GM12801 (cell line): Measurements from ENCODE around the gene IFNG.

Experiments used
- TF ChIP-seq, protein P1 (sequence below): IDR thresholded peaks from one replicate; pipeline ENCODE4 v1.5.1; 2011; ENCODE audit warnings: control low read depth; ENCODE audit not compliant: insufficient read length; ENCODE audit errors: extremely low read depth

Gene IFNG

DNA sequence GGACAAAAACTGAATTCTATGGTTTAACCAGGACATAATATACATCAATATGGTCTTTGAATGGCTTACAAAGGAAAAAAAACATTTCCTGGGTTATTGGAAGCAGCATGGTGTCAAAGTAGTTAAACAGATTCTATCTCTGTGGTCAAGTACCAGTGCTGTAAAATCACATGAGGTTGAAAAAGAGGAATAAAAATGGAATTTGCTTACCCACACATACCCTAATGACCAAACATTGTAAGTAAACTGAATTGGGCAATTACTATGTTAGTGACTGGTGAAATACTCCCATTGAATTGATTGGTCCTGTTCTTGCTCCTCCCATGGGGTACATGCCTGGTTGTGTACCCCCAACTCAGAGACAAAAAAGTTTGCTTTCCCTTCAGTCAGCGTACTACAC, 19.6 kb downstream of the IFNG start:
- TF ChIP-seq, protein P1, sequence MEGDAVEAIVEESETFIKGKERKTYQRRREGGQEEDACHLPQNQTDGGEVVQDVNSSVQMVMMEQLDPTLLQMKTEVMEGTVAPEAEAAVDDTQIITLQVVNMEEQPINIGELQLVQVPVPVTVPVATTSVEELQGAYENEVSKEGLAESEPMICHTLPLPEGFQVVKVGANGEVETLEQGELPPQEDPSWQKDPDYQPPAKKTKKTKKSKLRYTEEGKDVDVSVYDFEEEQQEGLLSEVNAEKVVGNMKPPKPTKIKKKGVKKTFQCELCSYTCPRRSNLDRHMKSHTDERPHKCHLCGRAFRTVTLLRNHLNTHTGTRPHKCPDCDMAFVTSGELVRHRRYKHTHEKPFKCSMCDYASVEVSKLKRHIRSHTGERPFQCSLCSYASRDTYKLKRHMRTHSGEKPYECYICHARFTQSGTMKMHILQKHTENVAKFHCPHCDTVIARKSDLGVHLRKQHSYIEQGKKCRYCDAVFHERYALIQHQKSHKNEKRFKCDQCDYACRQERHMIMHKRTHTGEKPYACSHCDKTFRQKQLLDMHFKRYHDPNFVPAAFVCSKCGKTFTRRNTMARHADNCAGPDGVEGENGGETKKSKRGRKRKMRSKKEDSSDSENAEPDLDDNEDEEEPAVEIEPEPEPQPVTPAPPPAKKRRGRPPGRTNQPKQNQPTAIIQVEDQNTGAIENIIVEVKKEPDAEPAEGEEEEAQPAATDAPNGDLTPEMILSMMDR = no peak

DNA sequence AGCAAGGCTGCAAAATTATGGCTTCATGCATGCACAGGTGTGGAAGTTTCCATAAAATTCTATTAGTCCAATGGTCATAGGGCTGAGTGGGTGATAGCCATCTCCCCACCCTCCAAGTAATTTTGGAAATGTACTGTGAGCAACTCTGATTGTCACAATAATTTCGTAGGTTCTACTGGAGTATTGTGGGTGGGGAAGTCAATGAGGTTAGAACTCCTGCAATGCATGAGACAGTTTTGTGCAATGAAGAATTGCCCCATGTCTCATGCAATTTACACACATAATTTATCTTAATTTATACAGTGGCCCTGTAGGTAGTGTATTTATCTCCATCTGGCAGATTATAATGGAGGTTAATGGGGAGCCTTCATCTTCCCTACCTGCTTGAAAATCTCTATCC, 20.5 kb downstream of the IFNG start:
- TF ChIP-seq, protein P1 = no peak

DNA sequence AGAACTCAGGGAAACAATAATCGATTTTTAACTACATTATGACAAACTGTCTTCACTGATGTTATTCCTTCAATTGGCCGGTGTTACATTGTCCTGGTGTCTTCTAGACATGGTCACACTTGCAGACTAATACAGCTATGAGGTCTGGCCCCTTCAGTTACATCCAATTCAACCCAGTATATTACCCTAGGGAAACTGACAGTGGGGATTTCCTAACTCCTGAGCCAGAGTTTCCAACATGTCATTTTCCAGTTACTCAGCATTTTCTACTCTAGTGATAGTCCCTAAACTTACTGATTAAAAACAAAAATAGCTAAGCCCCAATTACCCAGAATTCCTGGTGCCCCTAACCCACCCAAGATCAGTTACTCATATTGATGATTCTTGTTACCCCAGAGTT, 21.1 kb downstream of the IFNG start:
- TF ChIP-seq, protein P1 = no peak

DNA sequence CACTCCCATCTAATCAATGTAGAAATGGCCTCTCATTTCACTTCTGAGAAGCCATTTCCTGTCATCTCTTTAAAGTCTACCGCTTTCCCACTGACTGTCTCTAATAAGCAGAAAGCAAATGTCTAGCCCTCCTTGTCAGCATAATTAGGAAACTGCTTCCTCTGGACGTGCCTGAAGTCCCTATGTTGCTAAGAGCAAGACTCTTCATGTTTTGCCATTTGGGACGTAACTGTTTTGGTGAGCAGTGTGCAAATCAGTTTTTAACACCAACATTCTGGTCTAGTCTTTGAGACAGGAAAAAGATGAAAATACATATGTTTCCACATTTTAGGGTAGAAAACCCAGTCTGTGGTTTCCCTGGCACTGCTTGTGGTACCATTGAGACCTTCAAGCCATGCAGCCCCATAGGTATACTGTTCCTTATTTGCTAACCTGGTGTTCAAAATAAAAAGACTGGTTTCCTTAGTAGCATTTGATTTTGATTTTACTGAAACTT, 22.2 kb downstream of the IFNG start:
- TF ChIP-seq, protein P1 = no peak

DNA sequence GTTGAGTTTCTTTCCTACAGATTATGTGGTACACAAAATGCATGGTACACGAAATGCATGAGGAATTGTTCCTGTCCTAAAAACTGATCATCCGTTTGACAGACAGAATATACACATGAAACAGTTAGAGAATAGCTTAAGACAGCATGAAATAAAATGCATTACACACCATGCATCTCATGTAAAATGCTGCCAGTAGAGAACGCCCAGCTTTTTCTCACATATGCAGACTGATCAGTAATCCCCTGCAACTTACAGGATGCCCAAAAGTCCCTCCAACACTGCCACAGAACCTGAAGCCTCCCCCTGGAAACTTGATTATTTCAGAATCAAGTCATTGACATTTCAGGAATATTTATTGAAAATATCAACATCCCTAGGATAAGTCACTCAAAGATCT, 24.0 kb downstream of the IFNG start:
- TF ChIP-seq, protein P1 = no peak

DNA sequence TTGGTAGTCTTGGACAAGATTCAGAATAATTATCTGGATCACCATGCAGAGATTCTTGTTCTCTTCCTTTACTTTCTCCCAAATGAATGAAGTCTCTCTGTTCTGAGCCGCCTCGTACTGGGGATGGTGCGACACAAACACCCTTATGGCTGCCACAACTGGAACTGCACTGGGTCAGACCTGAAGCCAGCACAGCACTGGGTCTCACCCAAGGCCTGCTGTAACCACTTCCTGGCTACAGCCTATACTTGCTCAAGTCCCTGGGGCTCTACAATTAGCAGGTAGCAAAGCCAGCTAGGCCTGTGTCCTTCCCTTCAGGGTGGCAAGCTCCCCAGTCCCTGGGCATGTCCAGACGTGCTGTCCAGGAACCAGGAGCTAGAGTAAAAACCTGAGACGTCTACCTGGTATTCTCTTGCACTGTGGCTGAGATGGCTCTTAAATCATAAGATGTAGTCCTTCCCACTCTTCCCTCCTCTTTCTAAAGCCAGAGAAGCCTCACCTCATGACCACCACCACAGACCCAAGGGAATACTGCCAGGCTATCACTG, 27.6 kb downstream of the IFNG start:
- TF ChIP-seq, protein P1 = no peak

DNA sequence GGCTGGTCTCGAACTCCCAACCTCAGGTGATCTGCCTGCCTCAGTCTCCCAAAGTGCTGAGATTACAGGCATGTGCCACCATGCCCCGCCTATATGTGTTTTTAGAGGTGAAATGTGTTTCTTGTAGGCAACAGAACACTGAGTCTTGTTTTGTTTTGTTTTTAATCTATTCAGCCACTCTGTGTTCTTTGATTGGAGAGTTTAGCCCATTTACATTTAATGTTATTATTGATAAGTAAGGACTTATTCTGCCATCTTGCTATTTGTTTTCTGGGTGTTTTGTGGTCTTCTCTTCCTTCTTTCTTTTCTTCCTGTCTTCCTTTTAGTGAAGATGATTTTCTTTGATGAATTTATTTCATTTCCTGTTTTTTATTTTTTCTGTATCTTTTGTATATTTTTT, 29.6 kb downstream of the IFNG start:
- TF ChIP-seq, protein P1 = no peak
